HG03571 (cell line): ENCODE data around the gene PPP3CA.
"Not testable (repeated sequence)": the region's sequence is repeated elsewhere in the genome, so short reads cannot be mapped to it uniquely, and the experiment has no call there.

Experiments
- ATAC-seq: cut with Tn5 transposase; IDR thresholded peaks from one replicate; pipeline ENCODE4 v1.9.1; 2021; ENCODE audit not compliant: unreplicated experiment

Gene PPP3CA

GRCh38 chr4:101258883-101259282 lies 88.4 kb downstream of the PPP3CA start:
- ATAC-seq: no peak

- ATAC-seq: no peak
Measured at GRCh38 chr4:101256222-101256621, 91.1 kb downstream of the PPP3CA start.

- no peak for ATAC-seq
Measured at GRCh38 chr4:101254776-101255175, 92.5 kb downstream of the PPP3CA start.

- no peak for ATAC-seq
Measured at GRCh38 chr4:101253121-101253520, 94.2 kb downstream of the PPP3CA start.

GRCh38 chr4:101252721-101253120 lies 94.6 kb downstream of the PPP3CA start:
- ATAC-seq: no peak

GRCh38 chr4:101251261-101251660 lies 96.1 kb downstream of the PPP3CA start:
- no peak for ATAC-seq

GRCh38 chr4:101244349-101244748 lies 103.0 kb downstream of the PPP3CA start:
- no peak for ATAC-seq

GRCh38 chr4:101242441-101242840 lies 104.9 kb downstream of the PPP3CA start:
- no peak for ATAC-seq

GRCh38 chr4:101240099-101240498 lies 107.2 kb downstream of the PPP3CA start:
- no peak for ATAC-seq

GRCh38 chr4:101239665-101240064 lies 107.7 kb downstream of the PPP3CA start:
- no peak for ATAC-seq

- no peak for ATAC-seq
Measured at GRCh38 chr4:101238706-101239105, 108.6 kb downstream of the PPP3CA start.

- no peak for ATAC-seq
Measured at GRCh38 chr4:101237773-101238172, 109.6 kb downstream of the PPP3CA start.

GRCh38 chr4:101236097-101236496 lies 111.2 kb downstream of the PPP3CA start:
- no peak for ATAC-seq

GRCh38 chr4:101234141-101234540 lies 113.2 kb downstream of the PPP3CA start:
- ATAC-seq: not testable (repeated sequence)

- ATAC-seq: no peak
Measured at GRCh38 chr4:101232074-101232776, 115.1 kb downstream of the PPP3CA start.

- no peak for ATAC-seq
Measured at GRCh38 chr4:101230801-101231426, 116.4 kb downstream of the PPP3CA start.

- no peak for ATAC-seq
Measured at GRCh38 chr4:101229116-101229515, 118.2 kb downstream of the PPP3CA start.

- ATAC-seq: no peak
Measured at GRCh38 chr4:101227715-101228114, 119.6 kb downstream of the PPP3CA start.

GRCh38 chr4:101224358-101225218 lies 122.7 kb downstream of the PPP3CA start:
- no peak for ATAC-seq

GRCh38 chr4:101222156-101222845 lies 125.0 kb downstream of the PPP3CA start:
- no peak for ATAC-seq

GRCh38 chr4:101221294-101221693 lies 126.0 kb downstream of the PPP3CA start:
- ATAC-seq: no peak
